ENCODE results near the gene TRAPPC8.
A peak's percentile ranks its signal among the peaks of the same experiment; 100 is the strongest.
"Not testable (repeated sequence)": the region's sequence is repeated elsewhere in the genome, so short reads cannot be mapped to it uniquely, and the experiment has no call there.

The TRAPPC8 gene

GRCh38 chr18:31837879-31838278 is 105.0 kb downstream of the TRAPPC8 start:
- TF ChIP-seq, protein P1, sequence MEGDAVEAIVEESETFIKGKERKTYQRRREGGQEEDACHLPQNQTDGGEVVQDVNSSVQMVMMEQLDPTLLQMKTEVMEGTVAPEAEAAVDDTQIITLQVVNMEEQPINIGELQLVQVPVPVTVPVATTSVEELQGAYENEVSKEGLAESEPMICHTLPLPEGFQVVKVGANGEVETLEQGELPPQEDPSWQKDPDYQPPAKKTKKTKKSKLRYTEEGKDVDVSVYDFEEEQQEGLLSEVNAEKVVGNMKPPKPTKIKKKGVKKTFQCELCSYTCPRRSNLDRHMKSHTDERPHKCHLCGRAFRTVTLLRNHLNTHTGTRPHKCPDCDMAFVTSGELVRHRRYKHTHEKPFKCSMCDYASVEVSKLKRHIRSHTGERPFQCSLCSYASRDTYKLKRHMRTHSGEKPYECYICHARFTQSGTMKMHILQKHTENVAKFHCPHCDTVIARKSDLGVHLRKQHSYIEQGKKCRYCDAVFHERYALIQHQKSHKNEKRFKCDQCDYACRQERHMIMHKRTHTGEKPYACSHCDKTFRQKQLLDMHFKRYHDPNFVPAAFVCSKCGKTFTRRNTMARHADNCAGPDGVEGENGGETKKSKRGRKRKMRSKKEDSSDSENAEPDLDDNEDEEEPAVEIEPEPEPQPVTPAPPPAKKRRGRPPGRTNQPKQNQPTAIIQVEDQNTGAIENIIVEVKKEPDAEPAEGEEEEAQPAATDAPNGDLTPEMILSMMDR (IDR thresholded peaks at IDR 0.05; ENCODE audit: low read depth, low read length) = no peak
- no peak overlapping the region for H3K4me3 ChIP-seq (ENCODE audit: low read depth, low read length)
- no peak for DNase-seq (ENCODE audit: low read depth, low spot score)
- in situ Hi-C loops (cut with HindIII; ENCODE audit: low sequenced_read_pairs) = no loop called here

DNA sequence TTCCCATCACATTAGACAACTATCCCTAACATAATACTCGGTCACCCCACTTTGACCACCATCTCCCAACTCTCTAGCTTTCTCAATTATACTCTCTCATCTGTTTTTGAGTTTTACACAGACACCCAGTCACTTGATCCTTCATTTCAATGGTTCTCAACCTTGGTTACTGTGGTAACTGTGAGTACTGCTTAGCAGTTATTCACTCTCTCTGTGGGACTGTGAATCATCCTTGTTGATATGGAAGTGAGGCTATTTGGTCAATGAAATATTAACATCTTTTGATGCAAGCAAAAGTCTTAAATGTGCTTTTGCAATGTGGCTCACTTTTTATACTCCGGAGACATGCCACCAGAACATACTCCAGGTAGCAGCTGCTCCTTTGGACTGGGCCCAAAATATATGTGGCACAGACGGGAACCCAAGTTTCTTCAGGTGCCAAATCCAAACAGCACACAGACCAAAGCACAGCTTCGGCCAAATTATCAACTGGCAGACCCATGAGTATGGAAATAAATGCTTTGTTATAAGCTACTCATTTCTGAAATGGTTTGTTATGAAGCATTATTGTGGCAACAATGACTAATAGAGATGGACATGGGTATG is 107.3 kb downstream of the TRAPPC8 start:
- no peak overlapping the region for H3K4me3 ChIP-seq (ENCODE audit: low read depth, low read length)
- TF ChIP-seq, protein P1 (IDR thresholded peaks at IDR 0.05; ENCODE audit: low read depth, low read length) = no peak
- in situ Hi-C loops (cut with HindIII; ENCODE audit: low sequenced_read_pairs) = no loop called here
- peak; percentile 31 for DNase-seq (ENCODE audit: low read depth, low spot score)

DNA sequence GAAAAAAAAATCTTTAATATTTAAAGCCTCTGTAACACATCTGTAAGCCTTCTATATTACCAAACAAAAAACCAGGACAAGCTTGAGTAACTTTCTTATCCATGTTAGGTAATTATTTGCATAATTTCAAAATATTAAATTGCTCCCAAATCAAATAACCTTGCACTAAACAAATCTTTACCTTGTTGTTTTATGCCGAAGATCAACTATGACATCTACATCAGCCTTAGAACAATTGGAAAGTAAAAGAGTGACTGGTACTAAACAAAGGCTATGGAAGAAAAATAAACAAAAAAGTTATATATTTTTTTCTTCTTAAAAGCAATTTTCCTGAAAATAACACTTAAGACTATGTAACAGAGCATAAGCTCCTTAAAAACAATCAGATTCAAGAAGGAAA is 111.0 kb downstream of the TRAPPC8 start:
- no peak overlapping the region for H3K4me3 ChIP-seq (ENCODE audit: low read depth, low read length)
- in situ Hi-C loops (cut with HindIII; ENCODE audit: low sequenced_read_pairs) = no loop called here
- TF ChIP-seq, protein P1 (IDR thresholded peaks at IDR 0.05; ENCODE audit: low read depth, low read length) = no peak
- DNase-seq (ENCODE audit: low read depth, low spot score) = no peak

DNA sequence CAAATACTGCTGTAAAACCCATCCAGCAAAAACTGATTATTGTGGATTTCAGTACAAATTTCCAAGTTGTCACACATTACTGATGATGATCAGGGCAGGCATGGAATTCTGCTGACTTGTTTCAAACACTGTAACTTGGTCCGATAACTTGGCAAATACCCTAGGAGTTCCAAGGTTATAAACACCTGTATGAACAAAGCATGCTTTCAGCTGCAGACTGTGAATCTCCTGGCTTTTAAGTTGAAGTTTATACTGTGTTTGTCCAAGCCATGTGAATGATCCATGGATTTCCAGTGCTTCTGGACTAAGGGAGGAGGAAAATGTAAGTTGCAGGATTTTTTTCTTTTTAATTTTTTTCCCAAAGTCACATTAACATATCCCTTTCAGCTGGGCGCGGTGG is 112.2 kb downstream of the TRAPPC8 start:
- no peak overlapping the region for H3K4me3 ChIP-seq (ENCODE audit: low read depth, low read length)
- in situ Hi-C loops (cut with HindIII; ENCODE audit: low sequenced_read_pairs) = no loop called here
- no peak for DNase-seq (ENCODE audit: low read depth, low spot score)
- TF ChIP-seq, protein P1 (IDR thresholded peaks at IDR 0.05; ENCODE audit: low read depth, low read length) = no peak

- in situ Hi-C loops (cut with HindIII; ENCODE audit: low sequenced_read_pairs) = no loop called here
These were observed 114.3 kb downstream of the TRAPPC8 start for GRCh38 chr18:31828613-31829012.

GRCh38 chr18:31826673-31827325 is 116.1 kb downstream of the TRAPPC8 start:
- DNase-seq (ENCODE audit: low read depth, low spot score); H3K4me3 ChIP-seq (ENCODE audit: low read depth, low read length); in situ Hi-C loops (cut with HindIII; ENCODE audit: low sequenced_read_pairs): not testable (repeated sequence)

More at GRCh38 chr18:31828613-31829012, 114.3 kb downstream of the TRAPPC8 start:
- no peak overlapping the region for H3K4me3 ChIP-seq (ENCODE audit: low read depth, low read length)
- no peak for DNase-seq (ENCODE audit: low read depth, low spot score)
- TF ChIP-seq, protein P1 (IDR thresholded peaks at IDR 0.05; ENCODE audit: low read depth, low read length) = no peak

GRCh38 chr18:31825772-31826171 is 117.2 kb downstream of the TRAPPC8 start:
- TF ChIP-seq, protein P1 (IDR thresholded peaks at IDR 0.05; ENCODE audit: low read depth, low read length) = no peak
- in situ Hi-C loops (cut with HindIII; ENCODE audit: low sequenced_read_pairs) = no loop called here
- DNase-seq (ENCODE audit: low read depth, low spot score) = no peak
- H3K4me3 ChIP-seq (ENCODE audit: low read depth, low read length) = no peak overlapping the region

Data from astrocyte of the spinal cord (primary cell).